ENCODE results near the gene NPHP1.

The NPHP1 gene

DNA sequence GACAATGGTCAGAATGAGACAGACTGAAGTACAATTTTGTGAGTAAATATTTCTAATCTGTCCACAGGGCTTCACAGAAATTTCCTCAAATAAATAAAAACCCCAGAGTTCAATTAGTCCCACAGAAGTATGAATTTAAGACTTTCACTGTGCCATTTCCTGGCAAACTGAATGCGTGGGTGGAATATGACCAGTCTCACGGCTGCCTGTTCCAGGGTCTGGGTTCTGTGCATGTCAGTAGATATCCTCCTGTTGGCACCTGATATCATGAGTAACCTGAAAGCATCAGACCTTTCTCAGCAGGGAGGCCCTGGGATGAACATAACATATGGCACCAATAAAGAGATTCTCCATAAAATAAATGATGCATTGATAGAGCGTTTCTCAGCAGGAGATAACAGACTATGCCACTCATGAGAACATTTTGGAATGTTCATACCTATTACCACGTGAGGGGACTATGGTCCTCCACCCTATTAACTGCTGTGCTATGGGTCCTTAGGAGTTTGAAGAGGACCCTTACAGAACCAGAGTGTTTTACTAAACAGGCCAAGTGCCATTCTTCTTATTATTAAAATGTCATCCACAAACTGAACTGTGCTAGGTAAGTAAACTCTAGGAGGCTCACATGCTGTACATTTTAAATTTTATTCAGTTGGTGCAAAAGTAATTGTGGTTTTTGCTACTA, 78.6 kb downstream of the NPHP1 start:
- no peak overlapping the region for H3K27ac ChIP-seq
- no peak for TF ChIP-seq ZFX (IDR thresholded peaks at IDR 0.05; ENCODE audit: borderline replicate concordance)
- TF ChIP-seq, protein P1, sequence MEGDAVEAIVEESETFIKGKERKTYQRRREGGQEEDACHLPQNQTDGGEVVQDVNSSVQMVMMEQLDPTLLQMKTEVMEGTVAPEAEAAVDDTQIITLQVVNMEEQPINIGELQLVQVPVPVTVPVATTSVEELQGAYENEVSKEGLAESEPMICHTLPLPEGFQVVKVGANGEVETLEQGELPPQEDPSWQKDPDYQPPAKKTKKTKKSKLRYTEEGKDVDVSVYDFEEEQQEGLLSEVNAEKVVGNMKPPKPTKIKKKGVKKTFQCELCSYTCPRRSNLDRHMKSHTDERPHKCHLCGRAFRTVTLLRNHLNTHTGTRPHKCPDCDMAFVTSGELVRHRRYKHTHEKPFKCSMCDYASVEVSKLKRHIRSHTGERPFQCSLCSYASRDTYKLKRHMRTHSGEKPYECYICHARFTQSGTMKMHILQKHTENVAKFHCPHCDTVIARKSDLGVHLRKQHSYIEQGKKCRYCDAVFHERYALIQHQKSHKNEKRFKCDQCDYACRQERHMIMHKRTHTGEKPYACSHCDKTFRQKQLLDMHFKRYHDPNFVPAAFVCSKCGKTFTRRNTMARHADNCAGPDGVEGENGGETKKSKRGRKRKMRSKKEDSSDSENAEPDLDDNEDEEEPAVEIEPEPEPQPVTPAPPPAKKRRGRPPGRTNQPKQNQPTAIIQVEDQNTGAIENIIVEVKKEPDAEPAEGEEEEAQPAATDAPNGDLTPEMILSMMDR (IDR thresholded peaks at IDR 0.05) = no peak

DNA sequence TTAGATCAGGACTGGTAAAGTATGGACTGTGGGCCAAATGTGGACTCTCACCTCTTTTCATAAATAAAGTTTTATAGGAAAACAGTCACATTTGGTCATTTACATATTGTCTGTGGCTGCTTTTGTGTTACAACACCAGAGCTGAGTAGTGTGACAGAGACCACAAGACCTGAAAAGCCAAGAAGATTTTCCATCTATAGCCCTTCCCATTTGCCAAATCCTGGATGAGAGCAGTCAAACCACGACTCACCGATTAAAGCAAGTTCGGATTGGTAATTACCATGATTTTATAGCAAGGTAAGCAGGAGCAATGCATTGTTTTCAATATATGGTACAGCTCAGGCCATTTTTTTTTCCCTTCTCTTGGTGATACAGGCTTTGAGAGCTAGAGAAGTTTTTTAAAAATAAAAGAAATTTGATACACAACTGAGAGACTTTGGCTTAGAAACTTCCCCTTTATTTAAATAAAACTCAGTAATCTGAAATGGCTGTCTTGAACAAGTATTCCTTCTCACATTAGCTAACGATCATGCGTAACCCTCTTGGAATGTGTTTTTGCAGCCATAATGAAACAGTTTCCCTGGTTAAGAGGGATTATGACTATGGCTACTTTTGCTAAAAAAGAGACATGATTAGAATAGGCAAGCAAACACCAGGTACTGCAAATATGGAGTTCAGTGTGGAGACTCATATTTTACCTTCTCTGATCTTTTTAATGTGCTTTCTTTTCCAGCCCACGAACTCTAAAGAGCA, 79.7 kb downstream of the NPHP1 start:
- TF ChIP-seq, protein P1 (IDR thresholded peaks at IDR 0.05) = no peak
- no peak for TF ChIP-seq ZFX (IDR thresholded peaks at IDR 0.05; ENCODE audit: borderline replicate concordance)
- H3K27ac ChIP-seq = no peak overlapping the region

DNA sequence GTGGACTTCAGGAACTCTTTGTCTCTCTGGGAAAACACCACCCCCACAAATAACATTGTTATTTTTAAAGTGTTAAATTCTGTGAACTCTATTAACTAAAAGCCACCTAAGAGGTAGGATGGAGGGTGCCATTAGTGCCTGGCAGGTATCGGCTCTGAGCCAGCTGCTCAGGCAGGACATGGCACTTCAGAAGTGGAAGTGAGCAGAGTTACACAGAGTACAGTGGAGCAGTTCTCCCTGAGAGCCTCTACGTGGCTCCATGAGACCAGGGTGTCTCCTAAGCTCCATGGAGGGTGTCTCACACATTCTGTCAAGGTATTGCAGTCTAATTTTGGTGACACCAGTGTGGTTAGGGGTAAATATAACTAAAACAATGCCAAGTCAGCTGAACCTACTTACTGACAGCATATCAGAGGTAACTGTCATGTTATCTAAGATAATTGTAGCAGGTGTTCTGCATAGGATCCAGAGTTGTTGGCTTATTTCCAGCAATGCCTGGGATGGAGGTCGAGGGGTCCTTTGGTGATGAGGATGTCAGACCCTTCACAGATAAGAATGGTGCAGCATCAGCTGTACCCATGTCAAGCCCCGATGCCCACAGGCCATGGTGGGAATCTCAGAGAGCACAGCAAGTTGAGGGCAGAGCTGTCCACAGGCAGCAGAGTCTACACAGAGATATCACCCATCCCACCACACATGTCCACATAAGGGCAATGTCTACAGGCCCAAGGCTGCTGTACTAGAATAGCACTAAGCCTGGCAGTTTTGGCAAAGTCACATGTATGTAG, 80.6 kb downstream of the NPHP1 start:
- no peak for TF ChIP-seq ZFX (IDR thresholded peaks at IDR 0.05; ENCODE audit: borderline replicate concordance)
- TF ChIP-seq, protein P1 (IDR thresholded peaks at IDR 0.05) = no peak
- no peak overlapping the region for H3K27ac ChIP-seq

DNA sequence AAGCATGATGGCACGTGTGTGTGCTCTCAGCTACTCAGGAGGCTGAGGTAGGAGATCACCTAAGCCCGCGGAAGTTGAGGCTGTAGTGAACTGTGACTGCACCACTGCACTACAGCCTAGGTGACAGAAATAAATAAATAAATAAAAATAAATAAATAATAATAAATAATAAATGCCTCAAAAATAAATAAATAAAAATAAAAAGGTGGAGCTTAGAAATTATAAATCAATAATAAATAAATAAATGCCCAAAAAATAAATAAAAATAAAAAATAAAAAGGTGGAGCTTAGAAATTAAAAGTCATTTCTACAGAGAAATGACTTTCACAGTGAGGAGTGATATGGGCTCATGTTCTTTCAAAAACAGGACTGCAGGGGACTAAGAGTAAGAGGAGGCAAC, 83.2 kb downstream of the NPHP1 start:
- TF ChIP-seq ZFX (IDR thresholded peaks at IDR 0.05; ENCODE audit: borderline replicate concordance) = no peak
- TF ChIP-seq, protein P1 (IDR thresholded peaks at IDR 0.05) = no peak

DNA sequence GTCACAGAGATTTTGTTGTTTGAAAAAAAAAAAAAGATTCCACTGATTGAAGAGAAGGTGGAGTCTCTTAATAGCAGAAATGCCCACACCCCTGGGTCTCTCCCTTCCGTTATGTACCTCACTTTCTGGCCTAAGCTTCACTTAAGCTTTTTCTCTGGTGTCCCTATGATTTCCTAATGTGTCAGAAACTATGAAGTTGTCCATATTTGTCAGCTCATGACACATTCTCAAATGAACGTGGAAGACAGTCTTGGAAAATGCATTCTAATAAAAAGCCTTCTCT, 83.8 kb downstream of the NPHP1 start:
- no peak for TF ChIP-seq ZFX (IDR thresholded peaks at IDR 0.05; ENCODE audit: borderline replicate concordance)
- TF ChIP-seq, protein P1 (IDR thresholded peaks at IDR 0.05) = no peak
- no peak overlapping the region for H3K27ac ChIP-seq

More for the DNA sequence above, 83.2 kb downstream of the NPHP1 start:
- no peak overlapping the region for H3K27ac ChIP-seq

DNA sequence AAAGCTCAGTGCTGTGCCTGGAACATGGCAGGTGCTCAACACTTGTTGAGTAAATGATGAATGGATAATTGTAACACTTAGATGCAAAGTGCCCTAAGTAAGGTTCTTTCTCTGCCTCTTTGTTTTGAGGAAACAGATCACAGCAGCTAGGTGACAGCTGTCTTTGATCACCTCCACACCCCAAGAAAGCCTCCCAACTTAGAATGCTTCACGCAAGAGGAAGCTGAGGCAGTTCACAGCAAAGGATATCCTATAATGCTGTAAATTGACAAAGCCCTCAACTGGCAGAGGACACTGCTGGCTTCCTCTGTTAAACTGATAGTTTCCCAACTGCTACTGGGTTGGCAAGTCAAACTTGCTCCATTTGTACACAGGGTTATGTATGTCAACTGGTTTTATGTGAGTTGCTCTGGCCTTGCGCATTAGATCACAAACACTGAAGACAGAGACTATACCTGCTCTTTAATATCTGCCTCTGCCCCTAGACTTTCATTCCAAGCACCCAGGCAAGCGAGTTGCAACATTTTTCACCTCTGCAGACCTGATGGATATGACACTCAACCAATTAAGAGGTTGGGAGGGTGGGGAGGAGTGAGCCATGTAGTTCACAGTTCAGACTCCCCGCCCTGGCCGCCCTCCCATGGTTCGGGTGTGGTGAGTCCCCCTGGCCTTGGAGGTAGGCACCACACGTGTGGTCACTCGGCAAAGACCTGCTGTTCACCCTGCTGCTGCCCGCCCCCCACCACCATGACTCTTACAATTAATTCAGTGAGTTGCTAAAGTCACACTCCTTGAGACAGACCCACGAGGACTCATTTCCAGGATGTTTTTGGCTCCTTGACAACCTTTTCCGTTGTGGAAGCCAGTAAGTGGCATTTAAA, 84.4 kb downstream of the NPHP1 start:
- H3K27ac ChIP-seq = no peak overlapping the region
- TF ChIP-seq ZFX (IDR thresholded peaks at IDR 0.05; ENCODE audit: borderline replicate concordance) = no peak
- TF ChIP-seq, protein P1 (IDR thresholded peaks at IDR 0.05) = no peak
